Measurements from ENCODE around the gene ARF3.

The ARF3 gene

GRCh38 chr12:48979602-48980388 is 22.5 kb upstream of the ARF3 start:
- no peaks in the 10 kb centered on the region for H3K79me2 ChIP-seq (ENCODE audit: insufficient read depth, low read depth)
- no peaks in the 10 kb centered on the region for H4K20me1 ChIP-seq (ENCODE audit: insufficient read depth)
- H3K9ac ChIP-seq: no peak overlapping the region
- no peak overlapping the region for H3K4me3 ChIP-seq (IDR thresholded peaks at IDR 0.05; ENCODE audit: insufficient read depth, low read depth, low read length)
- H3K36me3 ChIP-seq (ENCODE audit: insufficient read depth): no peaks in the 10 kb centered on the region
- peak overlapping the region; percentile 87 for H2AFZ ChIP-seq (ENCODE audit: low read depth)
- no peak overlapping the region for H3K27ac ChIP-seq
- peaks cover 27% of the 10 kb centered on the region for H3K4me1 ChIP-seq (ENCODE audit: low read depth, poor library complexity, severe bottlenecking)
- TF ChIP-seq, protein P1, sequence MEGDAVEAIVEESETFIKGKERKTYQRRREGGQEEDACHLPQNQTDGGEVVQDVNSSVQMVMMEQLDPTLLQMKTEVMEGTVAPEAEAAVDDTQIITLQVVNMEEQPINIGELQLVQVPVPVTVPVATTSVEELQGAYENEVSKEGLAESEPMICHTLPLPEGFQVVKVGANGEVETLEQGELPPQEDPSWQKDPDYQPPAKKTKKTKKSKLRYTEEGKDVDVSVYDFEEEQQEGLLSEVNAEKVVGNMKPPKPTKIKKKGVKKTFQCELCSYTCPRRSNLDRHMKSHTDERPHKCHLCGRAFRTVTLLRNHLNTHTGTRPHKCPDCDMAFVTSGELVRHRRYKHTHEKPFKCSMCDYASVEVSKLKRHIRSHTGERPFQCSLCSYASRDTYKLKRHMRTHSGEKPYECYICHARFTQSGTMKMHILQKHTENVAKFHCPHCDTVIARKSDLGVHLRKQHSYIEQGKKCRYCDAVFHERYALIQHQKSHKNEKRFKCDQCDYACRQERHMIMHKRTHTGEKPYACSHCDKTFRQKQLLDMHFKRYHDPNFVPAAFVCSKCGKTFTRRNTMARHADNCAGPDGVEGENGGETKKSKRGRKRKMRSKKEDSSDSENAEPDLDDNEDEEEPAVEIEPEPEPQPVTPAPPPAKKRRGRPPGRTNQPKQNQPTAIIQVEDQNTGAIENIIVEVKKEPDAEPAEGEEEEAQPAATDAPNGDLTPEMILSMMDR (conservative IDR thresholded peaks at IDR 0.05; ENCODE audit: low read depth, low read length): no peak
- peaks cover 55% of the 10 kb centered on the region for H3K27me3 ChIP-seq (ENCODE audit: insufficient read depth, low read depth)
- peak overlapping the region; percentile 51 for H3K4me2 ChIP-seq

DNA sequence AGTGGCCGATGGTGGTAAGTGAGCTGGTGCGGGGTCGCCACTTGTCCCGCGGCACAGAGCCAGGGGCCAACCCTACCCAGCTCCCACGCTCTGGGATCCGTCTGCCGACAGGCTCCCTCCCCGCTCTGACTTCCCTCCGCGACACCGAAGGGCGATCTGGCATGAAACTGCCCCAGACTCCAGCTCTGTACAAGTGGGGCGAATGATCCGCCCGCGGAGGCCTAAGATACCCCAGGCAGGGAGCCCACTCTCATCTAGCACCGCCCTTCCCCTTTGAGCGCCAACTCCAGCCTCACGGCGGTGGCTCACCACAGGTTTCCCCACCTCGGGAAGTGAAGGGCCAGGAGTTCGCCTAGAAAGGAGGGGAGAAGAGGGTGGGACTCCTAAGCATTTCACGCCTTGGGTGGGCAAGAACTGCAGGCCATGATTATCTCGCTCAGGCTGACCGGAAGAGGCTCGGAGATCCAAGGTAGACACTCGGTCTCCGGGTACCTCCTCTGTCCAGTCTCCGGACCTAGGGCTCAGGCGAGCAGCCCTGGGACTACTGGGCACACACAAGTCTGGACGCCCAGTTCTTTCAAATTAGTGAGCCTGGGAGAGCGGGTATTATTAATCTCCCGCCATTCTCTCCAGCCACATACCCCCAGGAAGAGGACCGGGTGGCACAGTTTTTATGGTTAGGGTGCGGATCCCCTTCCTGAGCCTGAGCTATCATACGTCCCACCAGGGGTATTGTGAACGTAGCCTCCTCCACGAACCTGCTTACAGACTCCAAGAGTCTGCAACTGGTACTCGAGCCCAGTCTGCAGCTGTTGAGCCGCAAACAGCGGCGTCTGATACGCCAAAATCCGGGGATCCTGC is 21.7 kb upstream of the ARF3 start:
- TF ChIP-seq, protein P1 (conservative IDR thresholded peaks at IDR 0.05; ENCODE audit: low read depth, low read length): no peak
- no peak overlapping the region for H3K9ac ChIP-seq
- peaks cover 27% of the 10 kb centered on the region for H3K4me1 ChIP-seq (ENCODE audit: low read depth, poor library complexity, severe bottlenecking)
- peak overlapping the region; percentile 51 for H3K4me2 ChIP-seq
- H4K20me1 ChIP-seq (ENCODE audit: insufficient read depth): no peaks in the 10 kb centered on the region
- peak overlapping the region; percentile 87 for H2AFZ ChIP-seq (ENCODE audit: low read depth)
- no peaks in the 10 kb centered on the region for H3K79me2 ChIP-seq (ENCODE audit: insufficient read depth, low read depth)
- peaks cover 48% of the 10 kb centered on the region for H3K27me3 ChIP-seq (ENCODE audit: insufficient read depth, low read depth)
- H3K36me3 ChIP-seq (ENCODE audit: insufficient read depth): no peaks in the 10 kb centered on the region
- no peak overlapping the region for H3K4me3 ChIP-seq (IDR thresholded peaks at IDR 0.05; ENCODE audit: insufficient read depth, low read depth, low read length)
- H3K27ac ChIP-seq: no peak overlapping the region

DNA sequence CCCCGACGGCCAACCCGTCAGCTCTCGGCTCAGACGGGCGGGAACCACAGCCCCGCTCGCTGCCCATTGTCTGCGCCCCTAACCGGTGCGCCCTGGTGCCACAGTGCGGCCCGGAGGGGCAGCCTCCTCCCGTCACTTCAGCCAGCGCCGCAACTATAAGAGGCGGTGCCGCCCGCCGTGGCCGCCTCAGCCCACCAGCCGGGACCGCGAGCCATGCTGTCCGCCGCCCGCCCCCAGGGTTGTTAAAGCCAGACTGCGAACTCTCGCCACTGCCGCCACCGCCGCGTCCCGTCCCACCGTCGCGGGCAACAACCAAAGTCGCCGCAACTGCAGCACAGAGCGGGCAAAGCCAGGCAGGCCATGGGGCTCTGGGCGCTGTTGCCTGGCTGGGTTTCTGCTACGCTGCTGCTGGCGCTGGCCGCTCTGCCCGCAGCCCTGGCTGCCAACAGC is 21.0 kb upstream of the ARF3 start, which contains the start of gene WNT1:
WNT1 (plus strand) TSS at position 32 of the 450 bp plus-strand sequence; CDS start at position 361, 329 bp downstream.
- Histone ChIP-seq H3K27ac (no peak within 1 kb of the TSS), H3K36me3 (ENCODE audit: insufficient read depth) (no peaks in the 10 kb centered on the region), H3K4me1 (ENCODE audit: low read depth, poor library complexity, severe bottlenecking) (peaks cover 27% of the 10 kb centered on the region), H3K27me3 (ENCODE audit: insufficient read depth, low read depth) (peaks cover 41% of the 10 kb centered on the region), H3K9ac (no peak within 1 kb of the TSS; the same call in 1 of the 2 replicates), H3K4me3 (IDR thresholded peaks at IDR 0.05; ENCODE audit: insufficient read depth, low read depth, low read length) (no peak within 1 kb of the TSS), H3K4me2 (peak within 1 kb of the TSS; percentile 51), H2AFZ (ENCODE audit: low read depth) (peak within 1 kb of the TSS; percentile 87), H4K20me1 (ENCODE audit: insufficient read depth) (no peaks in the 10 kb centered on the region), H3K79me2 (ENCODE audit: insufficient read depth, low read depth) (no peaks in the 10 kb centered on the region)
- TF ChIP-seq, protein P1 (conservative IDR thresholded peaks at IDR 0.05; ENCODE audit: low read depth, low read length): peak; percentile 53; the same call in 1 of the 2 replicates

All from KMS-11 (cell line).